ENCODE results near the gene HIGD1C. TPM values are rescaled to one million over a fixed set of nuclear protein-coding genes. Genes with fewer than 3 reads are reported as not detected.

The HIGD1C gene
- total RNA-seq, 4 donors from 2014 or later: not detected

GRCh38 chr12:50990791-50991190 lies 38.4 kb downstream of the HIGD1C start:
- Histone ChIP-seq H3K9me3 (no peaks in the 10 kb centered on the region), H3K27ac (peak overlapping the region in 1 of 4 donors; percentile 29), H3K27me3 (no peaks in the 10 kb centered on the region), H3K4me1 (peaks cover 10 to 23% (median 10%) of the 10 kb centered on the region in 3 donors), H3K4me3 (no peak overlapping the region), H3K36me3 (peaks cover 4 to 87% of the 10 kb centered on the region in 2 donors)
- 64 to 100% methylated on average over 2 to 3 of the region's 3 CpGs for WGBS, 2 donors (ENCODE audit: low coverage in 1 of 2)
- TF ChIP-seq CTCF (IDR thresholded peaks at IDR 0.05): no peak
- no peak for ATAC-seq

- H3K27ac ChIP-seq: no peak overlapping the region
- no peak for TF ChIP-seq CTCF (IDR thresholded peaks at IDR 0.05)
- no peak for TF ChIP-seq POLR2AphosphoS5 (IDR thresholded peaks at IDR 0.05)
- no peak for TF ChIP-seq EP300 (IDR thresholded peaks at IDR 0.05)
- TF ChIP-seq POLR2A (IDR thresholded peaks at IDR 0.05): no peak
- H3K4me3 ChIP-seq: no peak overlapping the region
- peaks cover 4 to 92% of the 10 kb centered on the region in 2 donors for H3K36me3 ChIP-seq
- no peaks in the 10 kb centered on the region for H3K27me3 ChIP-seq
- 63% methylated on average over 5 of the region's 6 CpGs; no CpG with 5 or more reads in 1 of the 2 donors for WGBS, 2 donors (ENCODE audit: low coverage in 1 of 2)
- peaks cover 5 to 18% (median 5%) of the 10 kb centered on the region in 3 donors for H3K4me1 ChIP-seq
- no peak for ATAC-seq
- H3K9me3 ChIP-seq: no peaks in the 10 kb centered on the region
Observed at GRCh38 chr12:50991291-50991690, 38.9 kb downstream of the HIGD1C start.

- Histone ChIP-seq H3K27ac (no peak overlapping the region), H3K4me1 (peaks cover 0 to 8% (median 0%) of the 10 kb centered on the region in 3 donors), H3K27me3 (no peaks in the 10 kb centered on the region), H3K36me3 (peaks cover 4 to 97% of the 10 kb centered on the region in 2 donors), H3K4me3 (no peak overlapping the region), H3K9me3 (no peaks in the 10 kb centered on the region)
- ATAC-seq: no peak
- WGBS, 2 donors (ENCODE audit: low coverage in 1 of 2): 0 to 13% methylated on average over 1 to 2 of the region's 2 CpGs
- TF ChIP-seq CTCF (IDR thresholded peaks at IDR 0.05) (no peak), POLR2AphosphoS5 (IDR thresholded peaks at IDR 0.05) (no peak), EP300 (IDR thresholded peaks at IDR 0.05) (no peak), POLR2A (IDR thresholded peaks at IDR 0.05) (no peak)
Observed at GRCh38 chr12:50992819-50993218, 40.5 kb downstream of the HIGD1C start.

GRCh38 chr12:50999093-50999492 lies 46.7 kb downstream of the HIGD1C start:
- ATAC-seq: no peak
- no peak overlapping the region for H3K4me3 ChIP-seq
- H3K27me3 ChIP-seq: no peaks in the 10 kb centered on the region
- TF ChIP-seq EP300 (IDR thresholded peaks at IDR 0.05): no peak
- no peak for TF ChIP-seq CTCF (IDR thresholded peaks at IDR 0.05)
- no peak for TF ChIP-seq POLR2AphosphoS5 (IDR thresholded peaks at IDR 0.05)
- no peak for TF ChIP-seq POLR2A (IDR thresholded peaks at IDR 0.05)
- peaks cover 0 to 96% of the 10 kb centered on the region in 2 donors for H3K36me3 ChIP-seq
- WGBS, 2 donors (ENCODE audit: low coverage in 1 of 2): 86 to 92% methylated on average over 2 to 4 of the region's 4 CpGs
- no peak overlapping the region for H3K27ac ChIP-seq
- no peaks in the 10 kb centered on the region for H3K4me1 ChIP-seq
- no peaks in the 10 kb centered on the region for H3K9me3 ChIP-seq

GRCh38 chr12:51000245-51000644 lies 47.9 kb downstream of the HIGD1C start:
- no peak for TF ChIP-seq CTCF (IDR thresholded peaks at IDR 0.05)
- TF ChIP-seq POLR2A (IDR thresholded peaks at IDR 0.05): no peak
- TF ChIP-seq POLR2AphosphoS5 (IDR thresholded peaks at IDR 0.05): no peak
- TF ChIP-seq EP300 (IDR thresholded peaks at IDR 0.05): no peak
- H3K27ac ChIP-seq: no peak overlapping the region
- peaks cover 0 to 96% of the 10 kb centered on the region in 2 donors for H3K36me3 ChIP-seq
- H3K27me3 ChIP-seq: no peaks in the 10 kb centered on the region
- H3K4me1 ChIP-seq: no peaks in the 10 kb centered on the region
- ATAC-seq: no peak
- no peaks in the 10 kb centered on the region for H3K9me3 ChIP-seq
- no peak overlapping the region for H3K4me3 ChIP-seq
- 56 to 62% methylated on average over 5 to 7 of the region's 7 CpGs for WGBS, 2 donors (ENCODE audit: low coverage in 1 of 2)
